Germinal center (tissue), 1 donor: ENCODE results near the gene DCAF8L2.
"Not testable (repeated sequence)": the region's sequence is repeated elsewhere in the genome, so short reads cannot be mapped to it uniquely, and the experiment has no call there.

ENCODE experiments used
- DNase-seq: peaks from one replicate; pipeline ENCODE4 v3.0.0; 2012; ENCODE audit warnings: mixed read lengths, low spot score

Gene DCAF8L2

GRCh38 chrX:27590044-27590443 lies at the start of gene DCAF8L2:
TSS of gene DCAF8L2 (plus strand) at chrX:27590344. CDS start at chrX:27746896, 156,552 bp downstream.
- DNase-seq = no peak

- not testable (repeated sequence) for DNase-seq
These were observed 49.0 kb upstream of the DCAF8L2 start for GRCh38 chrX:27541161-27541560.

GRCh38 chrX:27548624-27549023 lies 41.5 kb upstream of the DCAF8L2 start:
- no peak for DNase-seq

- DNase-seq = no peak
These were observed 40.5 kb upstream of the DCAF8L2 start for GRCh38 chrX:27549688-27550087.

- no peak for DNase-seq
These were observed 34.6 kb upstream of the DCAF8L2 start for GRCh38 chrX:27555514-27555913.

GRCh38 chrX:27565992-27566391 lies 24.2 kb upstream of the DCAF8L2 start:
- no peak for DNase-seq

GRCh38 chrX:27571164-27571563 lies 19.0 kb upstream of the DCAF8L2 start:
- no peak for DNase-seq

GRCh38 chrX:27575565-27575964 lies 14.6 kb upstream of the DCAF8L2 start:
- no peak for DNase-seq

- DNase-seq = no peak
These were observed 6.2 kb upstream of the DCAF8L2 start for GRCh38 chrX:27583976-27584375.

GRCh38 chrX:27591938-27592337 lies 1.8 kb downstream of the DCAF8L2 start:
- DNase-seq = no peak

GRCh38 chrX:27597508-27597907 lies 7.4 kb downstream of the DCAF8L2 start:
- no peak for DNase-seq

GRCh38 chrX:27598312-27598711 lies 8.2 kb downstream of the DCAF8L2 start:
- no peak for DNase-seq

GRCh38 chrX:27599928-27600327 lies 9.8 kb downstream of the DCAF8L2 start:
- no peak for DNase-seq

GRCh38 chrX:27600686-27601085 lies 10.5 kb downstream of the DCAF8L2 start:
- DNase-seq = no peak

GRCh38 chrX:27608671-27609070 lies 18.5 kb downstream of the DCAF8L2 start:
- DNase-seq = no peak

GRCh38 chrX:27619459-27619858 lies 29.3 kb downstream of the DCAF8L2 start:
- DNase-seq = no peak

- no peak for DNase-seq
These were observed 29.8 kb downstream of the DCAF8L2 start for GRCh38 chrX:27619975-27620374.

- DNase-seq = no peak
These were observed 32.7 kb downstream of the DCAF8L2 start for GRCh38 chrX:27622883-27623282.

- no peak for DNase-seq
These were observed 35.9 kb downstream of the DCAF8L2 start for GRCh38 chrX:27626066-27626465.

- no peak for DNase-seq
These were observed 43.2 kb downstream of the DCAF8L2 start for GRCh38 chrX:27633328-27633727.

- no peak for DNase-seq
These were observed 66.4 kb downstream of the DCAF8L2 start for GRCh38 chrX:27656581-27656980.

GRCh38 chrX:27660878-27661277 lies 70.7 kb downstream of the DCAF8L2 start:
- no peak for DNase-seq

- DNase-seq = no peak
These were observed 81.1 kb downstream of the DCAF8L2 start for GRCh38 chrX:27671234-27671633.

- DNase-seq = no peak
These were observed 84.3 kb downstream of the DCAF8L2 start for GRCh38 chrX:27674491-27674890.

GRCh38 chrX:27675493-27675892 lies 85.3 kb downstream of the DCAF8L2 start:
- no peak for DNase-seq
